Left lung (tissue), 10 donors: ENCODE measurements around the gene SIK2. TPM values are rescaled to one million over a fixed set of nuclear protein-coding genes. Genes with fewer than 3 reads are reported as not detected.

Source experiments
- ATAC-seq: fragments of 200-7000 bp; cut with Tn5 transposase; one replicate; pipeline ENCODE4 v1.9.1; 2020; ENCODE audit warnings: moderate library complexity
- DNase-seq, 4 donors: peaks; one replicate each; pipeline ENCODE4 v3.0.0-alpha.2; 2013 to 2020
- H3K27ac ChIP-seq, 2 donors: fragments of 200-600 bp; sonication (generic) in 1 of 2; one replicate each; pipeline versions ENCODE4 v1.5.0 to v1.8.0; 2020 to 2021
- H3K27me3 ChIP-seq, 2 donors: fragments of 200-600 bp; sonication (generic) in 1 of 2; one replicate each; pipeline versions ENCODE4 v1.5.0 to v1.8.0; 2020 to 2021
- H3K36me3 ChIP-seq, 2 donors: fragments of 200-600 bp; sonication (generic) in 1 of 2; one replicate each; pipeline versions ENCODE4 v1.5.0 to v1.8.0; 2020 to 2021
- H3K4me1 ChIP-seq, 2 donors: fragments of 200-600 bp; one replicate each; pipeline ENCODE4 v1.8.0; 2021
- H3K4me3 ChIP-seq, 2 donors: fragments of 200-600 bp; sonication (generic) in 1 of 2; one replicate each; pipeline versions ENCODE4 v1.5.0 to v1.8.0; 2020 to 2021; ENCODE audit warnings: mild to moderate bottlenecking in 1 of 2
- H3K9me3 ChIP-seq, 2 donors: fragments of 200-600 bp; sonication (generic) in 1 of 2; one replicate each; pipeline versions ENCODE4 v1.5.0 to v1.8.0; 2020 to 2021
- CTCF ChIP-seq, 2 donors: fragments of 200-600 bp; sonication (generic) in 1 of 2; IDR thresholded peaks; one replicate each; pipeline versions ENCODE4 v1.5.0 to v1.8.0; 2021; ENCODE audit warnings: antibody characterized with exemption in 2 of 2
- intact Hi-C, 2 donors: fragments of 100-400 bp; cut with DNase I; formaldehyde crosslinking; loops; one replicate each; pipeline versions ENCODE4 v1.11.2 to v1.14.2; 2022
- polyA plus RNA-seq, 6 donors: library from polyadenylated mRNA; unstranded; fragments of 120-200 nt; gene quantifications; one replicate each; pipeline ENCODE4 v1.2.1, GENCODE V29; 2013; ENCODE audit not compliant: insufficient read length in 6 of 6
- total RNA-seq, 2 donors: library from RNA; stranded (reverse); fragmentation: NEBNext Ultra II Directional; extraction: Animal tissue kit (Norgen Biotek cat#: 25700); gene quantifications; one replicate each; pipeline ENCODE4 v1.2.1, GENCODE V29; 2021
- donor health status: DM: no; HTN: yes; CAD: no.
- donor health status: DM: no; HTN: no; CAD: no.

SIK2 gene
- total and polyA plus RNA-seq, 8 donors = 23.3 to 35.1 (median 30.8) TPM

GRCh38 chr11:111761036-111761435, 158.8 kb downstream of the SIK2 start:
- TF ChIP-seq CTCF (IDR thresholded peaks at IDR 0.05) = no peak
- peaks cover 0 to 70% of the 10 kb centered on the region in 2 donors for H3K36me3 ChIP-seq
- H3K4me1 ChIP-seq = peaks cover 4 to 24% of the 10 kb centered on the region in 2 donors
- no peaks in the 10 kb centered on the region for H3K9me3 ChIP-seq
- intact Hi-C loops = no loop called here
- H3K27me3 ChIP-seq = no peaks in the 10 kb centered on the region
- no peak overlapping the region for H3K27ac ChIP-seq
- DNase-seq (peak in 1 of 4 donors; percentile 43), ATAC-seq (no peak)
- H3K4me3 ChIP-seq = no peak overlapping the region

- no peak overlapping the region for H3K27ac ChIP-seq
- peaks cover 13 to 32% of the 10 kb centered on the region in 2 donors for H3K4me1 ChIP-seq
- ATAC-seq (no peak), DNase-seq (no peak)
- no peaks in the 10 kb centered on the region for H3K9me3 ChIP-seq
- no peak for TF ChIP-seq CTCF (IDR thresholded peaks at IDR 0.05)
- no peak overlapping the region for H3K4me3 ChIP-seq
- intact Hi-C loops = no loop called here
- H3K36me3 ChIP-seq = peaks cover 0 to 59% of the 10 kb centered on the region in 2 donors
- H3K27me3 ChIP-seq = no peaks in the 10 kb centered on the region
Measured at GRCh38 chr11:111762526-111762925, 160.3 kb downstream of the SIK2 start.

- Histone ChIP-seq H3K27ac (no peak overlapping the region), H3K27me3 (no peaks in the 10 kb centered on the region), H3K4me1 (peaks cover 13 to 32% of the 10 kb centered on the region in 2 donors), H3K36me3 (peaks cover 0 to 53% of the 10 kb centered on the region in 2 donors), H3K4me3 (no peak overlapping the region), H3K9me3 (no peaks in the 10 kb centered on the region)
- DNase-seq (no peak), ATAC-seq (no peak)
- intact Hi-C loops = no loop called here
- no peak for TF ChIP-seq CTCF (IDR thresholded peaks at IDR 0.05)
Measured at GRCh38 chr11:111762981-111763643, 160.9 kb downstream of the SIK2 start.

- no peak overlapping the region for H3K27ac ChIP-seq
Measured at GRCh38 chr11:111764621-111765020, 162.4 kb downstream of the SIK2 start.

More at GRCh38 chr11:111764621-111765020, 162.4 kb downstream of the SIK2 start:
- H3K27me3 ChIP-seq = no peaks in the 10 kb centered on the region
- H3K4me3 ChIP-seq = peak overlapping the region; percentile 82 to 99
- ATAC-seq (no peak), DNase-seq (no peak)
- TF ChIP-seq CTCF (IDR thresholded peaks at IDR 0.05) = no peak
- peaks cover 13 to 32% of the 10 kb centered on the region in 2 donors for H3K4me1 ChIP-seq
- H3K9me3 ChIP-seq = no peaks in the 10 kb centered on the region
- peaks cover 0 to 38% of the 10 kb centered on the region in 2 donors for H3K36me3 ChIP-seq
- intact Hi-C loops = no loop called here
